Measurements from ENCODE around the gene MEGF11. TPM values are rescaled to one million over a fixed set of nuclear protein-coding genes. Genes with fewer than 3 reads are reported as not detected.
"Not testable (repeated sequence)": the region's sequence is repeated elsewhere in the genome, so short reads cannot be mapped to it uniquely, and the experiment has no call there.

The MEGF11 gene
- total RNA-seq, 1 donor: 0.27 TPM

DNA sequence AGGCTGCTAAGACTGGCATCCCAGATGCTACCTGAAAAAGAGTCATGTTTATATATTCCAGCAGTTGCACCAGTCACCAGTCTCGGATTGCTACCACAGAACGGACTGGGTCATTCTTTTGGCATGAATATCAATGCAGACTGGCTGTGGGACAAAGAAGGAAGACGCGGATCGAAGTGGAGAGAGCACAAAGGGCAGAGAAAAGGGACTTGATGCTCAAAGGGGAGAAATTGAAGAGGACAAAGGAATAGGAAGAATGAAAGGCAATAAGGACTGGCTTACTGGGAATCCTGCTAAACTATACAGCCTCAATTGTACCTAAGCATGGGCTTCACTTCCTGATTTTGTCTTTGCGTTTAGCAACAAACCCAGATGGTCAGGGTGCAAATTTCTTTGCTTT, 24.5 kb upstream of the MEGF11 start:
- DNase-seq (ENCODE audit: low read depth in 2 of 3, low spot score in 2 of 3): no peak

DNA sequence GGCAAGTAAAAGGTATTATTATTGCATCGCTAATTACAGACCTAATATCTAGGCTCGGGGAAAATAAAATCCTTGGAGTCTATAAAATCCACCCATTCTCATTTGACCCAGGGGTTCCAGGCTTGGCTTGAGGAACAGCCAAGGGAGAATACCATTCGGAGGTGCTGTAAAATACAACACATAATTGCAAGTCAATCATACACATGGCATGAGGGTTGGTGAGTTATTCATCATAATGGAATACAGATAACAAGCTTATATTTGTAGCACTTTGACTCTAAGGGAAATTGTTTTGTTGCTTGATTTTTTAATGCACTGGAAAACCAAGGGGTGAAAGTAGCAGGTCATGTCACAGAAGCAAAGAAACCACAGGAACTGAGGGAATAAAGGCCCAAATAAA, 23.0 kb upstream of the MEGF11 start:
- no peak for DNase-seq (ENCODE audit: low read depth in 2 of 3, low spot score in 2 of 3)

DNA sequence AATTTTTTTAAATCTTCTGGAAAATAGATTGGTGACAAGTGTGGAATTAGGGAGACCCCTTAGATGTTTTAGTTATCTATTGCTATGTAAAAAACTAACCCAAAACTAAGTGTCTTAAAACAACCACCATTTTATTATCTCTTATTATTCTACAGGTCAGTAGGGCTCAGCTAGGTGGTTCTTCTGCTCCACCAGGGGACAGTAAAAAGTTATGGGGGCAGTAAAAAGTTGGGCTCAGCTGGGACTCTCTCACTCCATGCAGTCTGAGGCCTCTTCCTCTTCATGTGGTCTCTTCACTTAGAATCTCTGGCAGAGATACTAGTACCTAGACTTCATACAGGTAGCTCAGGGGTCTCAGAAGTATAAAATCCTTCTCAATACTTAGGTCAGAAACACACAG, 21.8 kb upstream of the MEGF11 start:
- DNase-seq (ENCODE audit: low read depth in 2 of 3, low spot score in 2 of 3): no peak

DNA sequence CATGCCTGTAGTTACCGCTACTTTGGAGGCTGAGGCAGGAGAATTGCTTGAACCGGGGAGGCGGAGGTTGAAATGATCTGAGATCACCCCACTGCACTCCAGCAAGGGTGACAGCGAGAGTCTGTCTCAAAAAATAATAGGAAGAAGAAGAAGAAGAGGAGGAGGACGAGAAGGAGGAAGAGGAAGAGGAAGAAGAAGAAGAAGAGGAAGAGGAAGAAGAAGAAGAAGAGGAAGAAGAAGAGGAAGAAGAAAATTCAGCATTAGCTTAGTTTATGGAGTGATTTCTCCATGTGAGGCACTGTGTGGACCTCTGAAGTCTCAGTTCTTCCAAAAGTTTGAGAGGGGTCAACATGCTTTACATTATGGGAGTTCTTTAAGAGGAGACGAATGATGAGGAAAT, 17.4 kb upstream of the MEGF11 start:
- DNase-seq (ENCODE audit: low read depth in 2 of 3, low spot score in 2 of 3): no peak

DNA sequence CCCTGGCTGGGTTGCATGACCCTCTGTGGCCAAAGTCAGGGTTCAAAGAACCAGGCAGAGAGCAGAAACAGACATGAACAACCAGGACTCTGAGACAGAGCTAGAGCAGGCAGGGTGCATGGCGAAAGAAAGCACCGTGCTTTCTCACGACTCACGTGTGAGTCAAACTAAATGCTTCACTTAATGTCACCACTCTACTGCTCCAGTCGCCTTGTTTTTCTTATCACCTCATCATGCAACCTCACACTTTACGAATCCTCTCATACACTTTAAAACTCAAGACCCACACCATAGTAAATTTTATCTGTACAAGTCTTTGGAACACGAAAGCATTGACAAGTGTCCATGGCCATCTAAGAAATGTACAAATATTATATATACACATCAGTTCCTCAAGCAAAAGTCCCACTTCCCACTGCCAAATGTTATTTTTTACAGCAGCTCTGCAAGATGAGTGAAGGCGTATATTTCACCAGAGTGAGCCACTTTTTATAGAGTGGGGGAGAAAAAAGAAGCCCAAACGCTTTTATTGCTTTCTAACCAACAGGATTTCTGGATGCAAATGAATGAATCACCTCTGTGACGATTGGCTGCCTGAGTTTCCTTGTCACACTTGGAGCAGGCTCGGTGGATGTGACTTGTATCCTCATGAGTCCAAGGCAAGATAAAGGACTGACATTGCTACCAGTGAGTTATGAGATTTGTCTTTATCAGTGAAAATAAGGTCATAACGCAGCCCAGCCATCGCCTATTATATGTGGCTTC, 16.0 kb upstream of the MEGF11 start:
- no peak for DNase-seq (ENCODE audit: low read depth in 2 of 3, low spot score in 2 of 3)

DNA sequence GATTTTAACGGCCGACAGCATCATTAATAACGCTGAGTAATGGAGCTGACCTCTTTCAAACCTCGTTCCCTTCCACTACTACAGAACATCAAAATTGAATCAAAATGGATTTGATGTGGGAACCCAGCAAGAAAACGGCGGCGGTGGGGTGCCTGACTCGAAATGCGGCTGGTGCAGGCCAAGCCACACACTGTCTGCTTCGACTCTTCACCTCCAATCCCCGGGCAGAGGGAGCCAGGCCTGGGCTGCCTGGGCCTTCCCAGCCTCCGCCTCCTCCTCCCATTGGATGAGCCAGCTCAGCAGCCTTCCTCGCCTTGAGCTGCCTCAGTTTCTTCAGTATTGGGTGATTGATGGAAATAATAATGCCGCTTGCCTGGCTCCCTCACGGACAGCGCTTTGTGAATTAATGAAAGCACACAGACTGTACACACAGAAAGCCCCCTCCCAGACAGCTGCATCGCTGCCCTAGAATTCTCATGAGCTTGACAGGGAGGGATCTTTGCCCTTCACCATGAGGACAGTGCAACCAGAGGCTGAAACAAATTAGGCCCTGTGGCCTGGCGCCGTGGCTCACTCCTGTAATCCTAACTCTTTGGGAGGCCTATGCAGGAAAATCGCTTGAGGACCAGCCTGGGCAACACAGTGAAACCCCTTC, 11.4 kb upstream of the MEGF11 start:
- DNase-seq (ENCODE audit: low read depth in 2 of 3, low spot score in 2 of 3): no peak

DNA sequence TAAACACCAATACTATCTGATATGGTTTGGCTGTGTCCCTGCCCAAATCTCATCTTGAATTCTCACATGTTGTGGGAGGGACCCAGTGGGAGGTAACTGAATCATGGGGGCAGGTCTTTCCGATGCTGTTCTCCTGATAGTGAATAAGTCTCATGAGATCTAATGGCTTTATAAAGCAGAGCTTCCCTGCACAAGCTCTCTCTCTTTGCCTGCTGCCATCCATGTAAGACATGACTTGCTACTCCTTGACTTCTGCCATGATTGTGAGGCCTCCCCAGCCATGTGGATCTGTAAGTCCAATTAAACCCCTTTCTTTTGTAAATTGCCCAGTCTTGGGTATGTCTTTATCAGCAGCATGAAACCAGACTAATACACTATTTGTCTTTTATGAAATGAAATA, 9.3 kb upstream of the MEGF11 start:
- DNase-seq (ENCODE audit: low read depth in 2 of 3, low spot score in 2 of 3): not testable (repeated sequence)

DNA sequence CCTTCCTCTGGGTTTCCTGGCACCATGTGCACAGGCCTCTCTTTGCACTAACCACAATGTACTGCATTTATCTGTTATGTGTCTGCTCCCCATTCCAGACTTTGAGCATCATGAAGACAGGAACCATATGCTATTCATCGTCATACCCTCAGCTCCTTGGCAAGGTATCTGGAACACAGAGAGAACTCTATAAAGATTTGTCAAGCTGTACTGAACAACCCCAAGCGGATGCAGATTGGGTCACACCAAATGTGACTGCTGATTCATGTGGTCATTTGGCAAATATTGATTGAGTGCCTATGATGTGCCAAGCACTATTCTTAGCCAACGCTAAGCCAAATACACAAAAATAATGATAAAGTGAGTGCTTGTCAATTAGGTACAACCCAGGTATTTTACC, 7.5 kb upstream of the MEGF11 start:
- no peak for DNase-seq (ENCODE audit: low read depth in 2 of 3, low spot score in 2 of 3)

DNA sequence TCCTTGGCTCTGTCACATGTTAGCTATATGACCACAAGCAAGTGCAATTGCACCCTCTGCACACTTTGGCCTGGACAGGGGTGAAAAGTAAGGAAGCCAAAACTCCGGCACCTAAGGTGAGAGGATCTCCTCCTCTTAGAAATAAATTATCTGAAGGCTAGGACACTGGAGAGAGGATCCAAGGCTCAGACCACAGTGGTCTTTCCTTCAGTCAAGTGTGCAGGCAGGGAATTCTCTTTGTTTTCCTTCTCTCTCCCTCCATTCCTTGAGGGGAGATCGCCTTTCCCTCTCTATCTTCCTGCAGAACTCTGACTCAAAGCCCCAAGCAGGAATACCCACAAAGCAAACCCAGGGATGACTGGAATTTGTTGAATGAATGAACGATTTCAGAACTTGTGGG, 3.1 kb upstream of the MEGF11 start:
- DNase-seq (ENCODE audit: low read depth in 2 of 3, low spot score in 2 of 3): no peak

DNA sequence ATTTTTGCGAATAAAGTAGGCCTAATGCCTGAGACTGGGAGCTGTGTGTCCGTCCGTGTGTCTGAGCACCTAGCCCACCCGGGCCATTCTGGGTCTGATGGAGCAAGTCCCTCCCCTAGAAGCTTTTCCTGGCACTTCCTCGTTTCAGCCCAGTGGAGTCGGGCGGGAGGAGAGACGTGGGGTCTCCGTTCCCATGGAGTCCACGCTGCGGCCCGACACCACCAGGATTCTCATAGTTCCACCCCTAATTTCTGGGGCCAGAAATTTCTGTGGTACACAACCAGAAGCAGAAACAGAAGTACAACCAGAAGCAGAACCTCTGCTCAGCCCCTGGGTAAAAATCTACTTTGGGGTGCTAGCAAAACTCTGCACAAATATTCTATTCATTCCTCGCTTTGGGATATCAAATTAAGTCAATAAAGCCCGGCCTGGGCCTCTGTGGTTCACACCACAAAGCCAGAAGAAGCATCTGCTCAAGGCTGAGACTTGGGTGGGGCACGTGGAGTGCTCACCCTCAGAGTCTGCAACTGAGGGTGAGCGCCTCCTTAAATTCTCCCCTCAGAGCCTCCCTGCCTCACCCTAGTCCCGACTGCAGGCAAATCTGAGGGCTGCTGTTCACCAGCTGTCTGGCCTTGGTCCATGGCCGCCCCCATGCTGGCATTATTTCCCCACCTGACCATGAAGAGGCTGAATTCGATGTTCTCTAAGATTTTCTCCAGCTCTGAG, 1.6 kb upstream of the MEGF11 start:
- DNase-seq (ENCODE audit: low read depth in 2 of 3, low spot score in 2 of 3): peak in 1 of 3 donors; percentile 18

DNA sequence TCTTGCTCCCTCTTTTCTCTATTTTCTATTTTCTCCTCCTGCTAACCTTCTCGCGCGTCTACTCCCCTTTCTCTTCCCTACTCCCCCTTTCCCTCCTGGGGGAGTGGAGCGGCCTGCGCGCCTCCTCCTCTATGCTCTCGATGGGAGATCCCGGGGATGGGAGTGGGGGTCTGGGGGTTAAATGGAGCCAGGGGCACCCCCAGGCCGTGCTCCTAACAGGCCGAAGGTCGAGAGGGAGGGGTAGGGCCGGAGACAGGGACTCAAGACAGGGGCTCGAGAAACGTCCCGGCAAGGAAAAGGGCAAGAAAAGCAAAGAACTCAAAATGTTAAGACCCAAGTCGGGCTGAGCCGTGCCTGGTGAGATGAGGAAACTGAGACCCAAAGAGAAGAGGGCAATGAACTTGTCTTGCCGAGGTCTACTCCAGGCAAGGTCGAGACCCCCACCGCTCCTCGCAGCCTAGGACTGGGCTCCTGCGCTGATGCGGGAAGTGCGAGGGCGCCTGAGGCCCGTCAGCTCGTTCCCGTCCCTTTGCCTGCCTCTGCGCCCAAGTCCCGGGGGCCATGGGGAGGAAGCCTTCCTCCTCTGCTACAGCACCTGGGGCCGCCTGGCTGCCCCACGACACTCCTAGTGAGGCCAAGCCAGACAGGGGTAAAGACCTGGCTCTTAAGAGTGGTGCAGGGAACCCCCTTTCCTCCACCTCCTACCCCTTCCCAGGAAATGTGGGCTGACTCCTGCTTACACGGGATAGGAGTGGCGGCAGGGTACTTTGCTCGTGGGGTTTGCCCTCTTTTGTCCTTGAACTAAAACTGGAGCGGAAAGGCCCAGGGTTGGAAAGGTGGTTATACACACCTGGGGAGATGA, 770 bp upstream of the MEGF11 start:
- peak in 1 of 3 donors; percentile 15 for DNase-seq (ENCODE audit: low read depth in 2 of 3, low spot score in 2 of 3)

DNA sequence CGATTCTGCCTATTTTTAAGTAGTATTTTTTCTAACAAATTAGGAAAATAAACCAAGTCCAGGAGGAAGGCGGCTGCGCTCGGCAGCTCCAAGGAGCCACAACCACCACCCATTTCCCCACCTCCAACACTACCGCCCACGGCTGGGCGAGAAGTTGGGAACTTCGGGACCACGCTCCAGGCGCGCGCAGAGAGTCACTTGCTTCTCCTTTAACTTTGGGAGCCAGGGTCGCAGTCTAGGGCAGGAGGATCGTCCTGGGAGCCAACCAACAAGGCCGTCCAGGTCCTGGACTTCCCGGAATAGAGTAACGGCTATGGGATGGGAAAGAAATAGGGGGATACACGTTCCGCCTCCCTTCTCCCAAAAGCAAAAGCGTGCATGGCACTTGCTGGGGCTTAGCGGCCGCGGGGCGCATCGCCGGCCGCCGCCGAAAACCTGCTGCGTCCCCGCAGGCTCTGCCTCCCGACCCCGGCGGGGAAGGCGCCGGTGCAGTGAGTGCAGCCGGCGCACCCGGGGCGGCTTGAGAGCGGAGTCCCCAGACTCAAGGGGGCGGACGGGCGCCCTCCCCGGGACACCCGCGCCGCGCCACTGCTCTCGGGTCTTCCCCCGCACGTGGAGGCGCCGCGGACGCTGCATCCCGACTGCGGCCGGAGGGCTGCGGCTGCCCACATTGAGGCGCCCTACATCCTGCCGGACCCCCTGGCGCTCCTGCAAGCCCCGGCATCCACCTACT, 699 bp downstream of the MEGF11 start:
- peak in 1 of 3 donors; percentile 40 for DNase-seq (ENCODE audit: low read depth in 2 of 3, low spot score in 2 of 3)

- peak in 2 of 3 donors; percentile 37 to 43 for DNase-seq (ENCODE audit: low read depth in 2 of 3, low spot score in 2 of 3)
Observed at GRCh38 chr15:66251790-66252684, 1.5 kb downstream of the MEGF11 start.

DNA sequence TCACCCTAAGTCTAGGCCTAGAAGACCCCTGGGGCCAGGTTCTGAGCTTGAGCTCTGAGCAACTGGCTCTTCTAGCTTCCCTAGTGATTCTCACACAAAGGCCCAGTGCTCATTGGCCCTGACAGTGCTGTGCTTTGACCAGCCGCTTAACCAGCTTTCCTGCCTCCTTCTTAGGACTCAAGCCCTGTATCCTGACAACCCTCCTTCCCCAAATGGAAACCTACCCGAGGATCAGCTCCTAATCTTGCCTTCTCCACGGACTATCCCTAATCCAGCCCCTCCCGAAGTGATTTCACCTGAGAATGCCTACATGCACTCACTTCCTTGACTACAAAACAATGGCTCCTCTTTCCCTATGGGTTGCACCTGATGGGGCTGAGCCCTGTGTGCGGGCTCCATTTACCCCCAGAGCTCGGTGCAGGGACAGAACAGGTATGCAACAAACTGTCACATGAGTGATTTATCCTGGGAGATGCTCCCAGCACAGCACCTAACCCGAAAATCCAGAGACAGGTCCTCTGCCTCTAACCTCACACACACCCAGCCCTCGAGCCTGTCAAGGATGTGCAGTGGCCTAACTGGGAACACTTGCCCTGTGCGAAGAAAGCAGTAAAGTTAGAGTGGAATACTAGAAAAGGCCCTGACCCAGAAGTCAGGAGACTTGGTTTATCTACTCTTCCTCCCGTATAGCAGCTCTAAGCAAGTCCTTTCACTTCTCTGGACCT, 2.3 kb downstream of the MEGF11 start:
- DNase-seq (ENCODE audit: low read depth in 2 of 3, low spot score in 2 of 3): no peak

DNA sequence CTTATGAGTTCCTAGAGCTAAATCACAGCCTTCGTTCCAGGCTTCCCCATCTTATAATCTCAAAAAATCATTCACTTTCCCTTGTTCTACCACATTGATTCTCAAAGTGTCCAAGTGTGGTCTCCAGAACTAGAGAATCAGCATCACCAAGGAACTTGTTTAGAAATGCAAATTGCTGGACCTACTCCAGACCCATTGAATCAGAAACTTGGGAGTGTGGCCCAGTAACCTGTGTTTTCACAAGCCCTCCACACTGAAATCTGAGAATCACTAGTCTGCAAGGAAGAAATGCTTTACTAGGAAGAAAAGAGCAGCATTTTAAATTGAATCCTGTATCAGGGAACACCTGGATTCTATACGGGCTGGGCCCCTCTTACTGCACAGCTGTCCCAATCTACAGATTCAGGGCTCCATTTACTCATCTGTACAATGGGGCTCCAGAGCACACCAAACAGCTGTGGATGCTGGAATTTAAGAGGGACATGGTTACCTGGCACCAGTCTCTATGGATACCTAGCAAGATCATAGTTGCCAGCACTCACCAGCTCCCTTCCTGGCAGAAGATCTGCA, 3.9 kb downstream of the MEGF11 start:
- no peak for DNase-seq (ENCODE audit: low read depth in 2 of 3, low spot score in 2 of 3)

GRCh38 chr15:66246937-66247336, 6.6 kb downstream of the MEGF11 start:
- DNase-seq (ENCODE audit: low read depth in 2 of 3, low spot score in 2 of 3): no peak

DNA sequence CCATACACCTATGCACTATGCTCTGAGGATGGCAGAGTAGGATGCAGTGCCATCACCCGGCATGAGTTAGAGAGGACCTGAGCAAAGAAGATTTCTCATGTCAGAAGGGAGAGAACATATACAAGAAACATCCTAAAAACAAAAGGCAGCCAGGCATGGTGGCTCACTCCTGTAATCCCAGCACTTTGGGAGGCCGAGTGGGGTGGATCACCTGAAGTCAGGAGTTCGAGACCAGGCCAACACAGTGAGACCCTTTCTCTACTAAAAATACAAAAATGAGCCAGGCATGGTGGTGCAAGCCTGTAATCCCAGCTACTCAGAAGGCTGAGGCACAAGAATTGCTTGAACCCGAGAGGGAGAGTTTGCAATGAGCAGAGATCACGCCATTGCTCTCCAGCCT, 7.7 kb downstream of the MEGF11 start:
- DNase-seq (ENCODE audit: low read depth in 2 of 3, low spot score in 2 of 3): not testable (repeated sequence)

DNA sequence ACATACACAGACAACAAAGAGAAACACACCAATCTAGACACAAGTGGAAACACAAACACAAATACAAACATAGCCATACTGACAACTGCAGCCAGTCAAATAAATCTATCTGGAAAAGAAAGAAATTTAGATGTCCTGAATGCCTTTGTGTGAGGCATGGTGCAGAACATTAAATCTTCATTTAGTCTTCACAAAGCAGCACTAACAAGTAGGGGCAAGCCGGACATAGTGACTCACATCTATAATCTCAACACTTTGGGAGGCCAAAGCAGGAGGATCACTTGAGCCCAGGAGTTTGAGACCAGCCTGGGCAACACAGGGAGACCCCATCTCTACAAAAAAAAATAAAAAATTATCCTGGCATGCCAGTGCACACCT, 11.7 kb downstream of the MEGF11 start:
- DNase-seq (ENCODE audit: low read depth in 2 of 3, low spot score in 2 of 3): no peak
